Omental fat pad (tissue), 4 donors: ENCODE results near the gene HES1. TPM values are rescaled to one million over a fixed set of nuclear protein-coding genes. Genes with fewer than 3 reads are reported as not detected.
A peak's percentile ranks its signal among the peaks of the same experiment; 100 is the strongest.

ENCODE experiments used
- ATAC-seq: fragments of 150-250 bp; one replicate; pipeline ENCODE4 v1.9.1; 2016; ENCODE audit warnings: mild to moderate bottlenecking, moderate library complexity; ENCODE audit not compliant: low FRiP score
- DNase-seq: peaks from one replicate; pipeline ENCODE4 v3.0.0-alpha.2; 2019; ENCODE audit warnings: low spot score
- CTCF ChIP-seq, 3 donors: fragments of 450-650 bp; IDR thresholded peaks; one replicate each; pipeline ENCODE4 v1.5.1; 2016 to 2017; ENCODE audit warnings: antibody characterized with exemption in 3 of 3, mild to moderate bottlenecking in 3 of 3, moderate library complexity in 2 of 3
- total RNA-seq, 4 donors: library from RNA; depleted of rRNA; stranded (reverse); fragments of >200 nt; gene quantifications; one replicate each; pipeline ENCODE4 v1.1.0, GENCODE V29; 2016

The HES1 gene
- total RNA-seq, 4 donors from 2014 or later: 8.3 to 23.9 (median 12.7) TPM

- ATAC-seq: no peak
- no peak for DNase-seq
- no peak for TF ChIP-seq CTCF (IDR thresholded peaks at IDR 0.05)
These were observed 24.6 kb upstream of the HES1 start for GRCh38 chr3:194111336-194111735.

GRCh38 chr3:194112120-194113106 lies 23.5 kb upstream of the HES1 start:
- no peak for TF ChIP-seq CTCF (IDR thresholded peaks at IDR 0.05)
- ATAC-seq (peak; percentile 95), DNase-seq (no peak)

- no peak for DNase-seq
- no peak for TF ChIP-seq CTCF (IDR thresholded peaks at IDR 0.05)
- no peak for ATAC-seq
These were observed 21.8 kb upstream of the HES1 start for GRCh38 chr3:194114123-194114522.

GRCh38 chr3:194117104-194117845 lies 18.7 kb upstream of the HES1 start:
- no peak for TF ChIP-seq CTCF (IDR thresholded peaks at IDR 0.05)
- no peak for DNase-seq
- ATAC-seq: no peak

- ATAC-seq: no peak
- DNase-seq: no peak
- TF ChIP-seq CTCF (IDR thresholded peaks at IDR 0.05): no peak
These were observed 17.0 kb upstream of the HES1 start for GRCh38 chr3:194118920-194119319.

- ATAC-seq (no peak), DNase-seq (no peak)
- TF ChIP-seq CTCF (IDR thresholded peaks at IDR 0.05): no peak
These were observed 15.9 kb upstream of the HES1 start for GRCh38 chr3:194119831-194120590.
